Fibroblast of lung (primary cell): Measurements from ENCODE around the gene ELOVL2. TPM values are rescaled to one million over a fixed set of nuclear protein-coding genes. Genes with fewer than 3 reads are reported as not detected.

Experiments used
- DNase-seq, 2 donors: peaks; one replicate each; pipeline versions ENCODE4 v3.0.0 to v3.0.0-alpha.2; 2010; ENCODE audit warnings: low read depth in 2 of 2
- H2AFZ ChIP-seq: 2 replicates; pipeline ENCODE4 v1.5.1; 2012; ENCODE audit warnings: low read length, control low read depth, inconsistent platforms
- H3K27ac ChIP-seq: 2 replicates; pipeline ENCODE4 v1.5.1; 2011; ENCODE audit warnings: low read length, control low read depth; ENCODE audit not compliant: insufficient read depth
- H3K27me3 ChIP-seq: 2 replicates; pipeline ENCODE4 v1.5.1; 2011; ENCODE audit warnings: mild to moderate bottlenecking, low read length; ENCODE audit not compliant: control insufficient read depth, insufficient read depth
- H3K36me3 ChIP-seq: 2 replicates; pipeline ENCODE4 v1.5.1; 2011; ENCODE audit warnings: low read length; ENCODE audit not compliant: control insufficient read depth, insufficient read depth
- H3K4me1 ChIP-seq: 2 replicates; pipeline ENCODE4 v1.5.1; 2011; ENCODE audit warnings: low read length; ENCODE audit not compliant: control insufficient read depth, insufficient read depth; ENCODE audit errors: extremely low read depth
- H3K4me2 ChIP-seq: 2 replicates; pipeline ENCODE4 v1.5.1; 2011; ENCODE audit warnings: low read length, control low read depth; ENCODE audit not compliant: insufficient read depth; ENCODE audit errors: extremely low read depth
- H3K4me3 ChIP-seq, 4 experiments: fragments of 200-600 bp in 1 of 4; sonication (generic) in 1 of 4; replicated peaks in 1 of 4; 2 replicates each; pipeline ENCODE4 v1.5.1; 2011 to 2016; ENCODE audit warnings: low read length in 4 of 4, low read depth in 3 of 4, mild to moderate bottlenecking in 3 of 4, control low read depth in 2 of 4, inconsistent platforms in 1 of 4, mixed read lengths in 1 of 4; ENCODE audit not compliant: insufficient read depth in 1 of 4; ENCODE audit errors: control extremely low read depth in 1 of 4
- H3K79me2 ChIP-seq: 2 replicates; pipeline ENCODE4 v1.5.1; 2012; ENCODE audit warnings: mild to moderate bottlenecking, low read length, inconsistent platforms; ENCODE audit not compliant: control insufficient read depth, insufficient read depth
- H3K9ac ChIP-seq: 2 replicates; pipeline ENCODE4 v1.5.1; 2011; ENCODE audit warnings: mild to moderate bottlenecking, low read length, control low read depth; ENCODE audit not compliant: insufficient read depth
- H3K9me3 ChIP-seq: 2 replicates; pipeline ENCODE4 v1.5.1; 2012; ENCODE audit warnings: low read depth, low read length; ENCODE audit not compliant: control insufficient read depth, insufficient read depth
- H4K20me1 ChIP-seq: 2 replicates; pipeline ENCODE4 v1.5.1; 2011; ENCODE audit warnings: low read length; ENCODE audit not compliant: control insufficient read depth, insufficient read depth; ENCODE audit errors: extremely low read depth
- EZH2 ChIP-seq: IDR thresholded peaks from 2 replicates; pipeline ENCODE4 v1.5.1; 2012; ENCODE audit warnings: low read length, control low read depth, mild to moderate bottlenecking; ENCODE audit errors: missing control alignments
- polyA plus RNA-seq, 2 donors: library from polyadenylated mRNA; depleted of rRNA in 1 of 2; stranded (reverse) in 1 of 2; unstranded in 1 of 2; fragments of >200 nt; gene quantifications; 2 replicates each; pipeline ENCODE4 v1.2.1, GENCODE V29; 2011 to 2012; ENCODE audit warnings: missing spikeins in 1 of 2
- total RNA-seq: library from RNA; depleted of rRNA; stranded (reverse); fragments of >200 nt; gene quantifications from 2 replicates; pipeline ENCODE4 v1.2.1, GENCODE V29; 2014
- TF ChIP-seq, protein P1 (sequence below), 2 donors: IDR thresholded peaks in 1 of 2; conservative IDR thresholded peaks in 1 of 2; 1 replicate in 1 of 2; 2 replicates in 1 of 2; pipeline ENCODE4 v1.5.1; 2011 to 2012; ENCODE audit warnings: low read length in 2 of 2, control low read depth in 1 of 2, inconsistent platforms in 1 of 2, low read depth in 1 of 2, mild to moderate bottlenecking in 1 of 2

ELOVL2 gene
- total and polyA plus RNA-seq, 2 donors (not counting 1 experiment from before 2014, with no cell fraction given): under 0.01 to 13.9 TPM

DNA sequence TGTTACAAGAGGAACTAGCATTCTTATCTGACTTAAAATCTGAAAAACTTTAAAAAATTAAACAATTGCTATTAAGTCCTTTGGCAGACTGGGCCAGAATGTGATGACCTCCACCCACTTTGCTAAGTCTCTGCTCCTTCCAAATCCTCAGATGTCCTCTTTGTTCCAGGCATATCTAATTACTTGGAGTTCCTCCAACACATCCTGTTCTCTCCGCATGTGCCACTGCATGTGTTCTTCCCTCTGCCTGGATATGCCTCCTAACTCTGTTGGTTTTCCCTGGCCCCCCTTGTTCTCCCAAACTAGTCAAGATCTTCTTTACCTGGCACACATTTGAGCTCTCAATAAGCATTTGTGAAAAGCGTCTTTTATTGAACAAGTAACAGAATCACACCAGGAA lies 23.1 kb downstream of the ELOVL2 start:
- H3K4me3 ChIP-seq: no peak overlapping the region
- H3K9ac ChIP-seq: no peak overlapping the region
- no peaks in the 10 kb centered on the region for H3K36me3 ChIP-seq
- H3K27ac ChIP-seq: no peak overlapping the region
- no peak overlapping the region for H2AFZ ChIP-seq
- no peaks in the 10 kb centered on the region for H4K20me1 ChIP-seq
- H3K27me3 ChIP-seq: no peaks in the 10 kb centered on the region
- DNase-seq: no peak
- no peaks in the 10 kb centered on the region for H3K9me3 ChIP-seq
- no peak overlapping the region for H3K4me2 ChIP-seq
- H3K4me1 ChIP-seq: peaks cover 3% of the 10 kb centered on the region
- no peak for TF ChIP-seq EZH2
- TF ChIP-seq, protein P1, sequence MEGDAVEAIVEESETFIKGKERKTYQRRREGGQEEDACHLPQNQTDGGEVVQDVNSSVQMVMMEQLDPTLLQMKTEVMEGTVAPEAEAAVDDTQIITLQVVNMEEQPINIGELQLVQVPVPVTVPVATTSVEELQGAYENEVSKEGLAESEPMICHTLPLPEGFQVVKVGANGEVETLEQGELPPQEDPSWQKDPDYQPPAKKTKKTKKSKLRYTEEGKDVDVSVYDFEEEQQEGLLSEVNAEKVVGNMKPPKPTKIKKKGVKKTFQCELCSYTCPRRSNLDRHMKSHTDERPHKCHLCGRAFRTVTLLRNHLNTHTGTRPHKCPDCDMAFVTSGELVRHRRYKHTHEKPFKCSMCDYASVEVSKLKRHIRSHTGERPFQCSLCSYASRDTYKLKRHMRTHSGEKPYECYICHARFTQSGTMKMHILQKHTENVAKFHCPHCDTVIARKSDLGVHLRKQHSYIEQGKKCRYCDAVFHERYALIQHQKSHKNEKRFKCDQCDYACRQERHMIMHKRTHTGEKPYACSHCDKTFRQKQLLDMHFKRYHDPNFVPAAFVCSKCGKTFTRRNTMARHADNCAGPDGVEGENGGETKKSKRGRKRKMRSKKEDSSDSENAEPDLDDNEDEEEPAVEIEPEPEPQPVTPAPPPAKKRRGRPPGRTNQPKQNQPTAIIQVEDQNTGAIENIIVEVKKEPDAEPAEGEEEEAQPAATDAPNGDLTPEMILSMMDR (conservative IDR thresholded peaks at IDR 0.05 in 1 of 2, IDR thresholded peaks at IDR 0.05 in 1 of 2; ENCODE audit: low read depth in 1 of 2, low read length in 2 of 2): no peak
- no peaks in the 10 kb centered on the region for H3K79me2 ChIP-seq

DNA sequence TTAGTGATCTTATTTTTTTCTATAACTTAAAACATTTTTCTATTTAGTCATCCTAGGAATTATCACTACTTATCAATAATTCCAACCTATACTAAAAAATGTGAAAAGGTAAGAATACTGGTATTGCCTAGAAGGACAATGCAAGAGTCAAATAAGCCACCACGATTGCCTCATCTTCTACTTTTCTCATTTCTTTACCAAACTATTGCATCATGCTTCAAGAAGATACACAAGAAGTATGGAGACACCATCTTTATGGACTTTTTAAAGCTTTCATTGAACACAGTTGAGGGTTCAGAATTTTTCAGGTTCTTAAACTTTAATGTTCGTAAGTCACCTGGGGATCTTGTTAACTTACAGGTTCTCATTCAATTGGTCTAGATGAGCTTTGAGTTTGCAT lies 25.9 kb downstream of the ELOVL2 start:
- no peaks in the 10 kb centered on the region for H3K36me3 ChIP-seq
- H3K27ac ChIP-seq: no peak overlapping the region
- TF ChIP-seq EZH2: no peak
- TF ChIP-seq, protein P1 (conservative IDR thresholded peaks at IDR 0.05 in 1 of 2, IDR thresholded peaks at IDR 0.05 in 1 of 2; ENCODE audit: low read depth in 1 of 2, low read length in 2 of 2): no peak
- no peak for DNase-seq
- H3K4me1 ChIP-seq: peaks cover 3% of the 10 kb centered on the region
- H3K9ac ChIP-seq: no peak overlapping the region
- H3K27me3 ChIP-seq: no peaks in the 10 kb centered on the region
- H3K4me3 ChIP-seq: no peak overlapping the region
- no peaks in the 10 kb centered on the region for H3K79me2 ChIP-seq
- H2AFZ ChIP-seq: no peak overlapping the region
- H4K20me1 ChIP-seq: no peaks in the 10 kb centered on the region
- no peak overlapping the region for H3K4me2 ChIP-seq
- H3K9me3 ChIP-seq: no peaks in the 10 kb centered on the region

DNA sequence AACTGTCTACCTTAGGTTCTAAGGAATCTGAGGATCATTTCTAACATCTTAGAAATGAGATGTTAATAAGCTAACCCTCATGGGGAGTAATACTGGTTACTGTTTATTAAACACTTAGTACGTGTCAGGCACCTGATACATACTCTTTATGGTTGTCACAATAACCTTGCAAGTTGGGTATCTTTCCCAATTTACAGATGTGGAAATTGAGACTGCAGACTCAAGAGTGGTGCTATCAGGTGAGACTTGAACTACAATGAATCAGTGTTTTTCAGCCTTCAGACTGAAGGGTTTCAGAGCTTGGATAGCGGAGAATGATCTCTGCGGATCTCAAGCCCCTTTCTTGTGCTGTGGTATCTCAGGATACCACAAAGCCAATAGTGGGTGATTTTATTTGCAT lies 27.0 kb downstream of the ELOVL2 start:
- no peaks in the 10 kb centered on the region for H3K79me2 ChIP-seq
- H3K27ac ChIP-seq: no peak overlapping the region
- H4K20me1 ChIP-seq: no peaks in the 10 kb centered on the region
- H3K27me3 ChIP-seq: no peaks in the 10 kb centered on the region
- H3K9ac ChIP-seq: no peak overlapping the region
- no peak for TF ChIP-seq EZH2
- TF ChIP-seq, protein P1 (conservative IDR thresholded peaks at IDR 0.05 in 1 of 2, IDR thresholded peaks at IDR 0.05 in 1 of 2; ENCODE audit: low read depth in 1 of 2, low read length in 2 of 2): no peak
- no peak overlapping the region for H3K4me2 ChIP-seq
- H3K9me3 ChIP-seq: no peaks in the 10 kb centered on the region
- H2AFZ ChIP-seq: no peak overlapping the region
- H3K4me3 ChIP-seq: no peak overlapping the region
- DNase-seq: no peak
- no peaks in the 10 kb centered on the region for H3K36me3 ChIP-seq
- no peaks in the 10 kb centered on the region for H3K4me1 ChIP-seq
